Ishikawa (cell line): ENCODE results near the gene PTBP2.
A peak's percentile ranks its signal among the peaks of the same experiment; 100 is the strongest.

Experiments
- CEBPB ChIP-seq: IDR thresholded peaks from 2 replicates; pipeline ENCODE4 v1.6.1; 2012
- CREB1 ChIP-seq: IDR thresholded peaks from 2 replicates; pipeline ENCODE4 v1.6.1; 2012; ENCODE audit warnings: low read depth
- EGR1 ChIP-seq: IDR thresholded peaks from 2 replicates; pipeline ENCODE4 v1.6.1; 2012
- EP300 ChIP-seq: IDR thresholded peaks from 2 replicates; pipeline ENCODE4 v1.6.1; 2012; ENCODE audit warnings: borderline replicate concordance
- FOXM1 ChIP-seq: IDR thresholded peaks from 2 replicates; pipeline ENCODE4 v1.6.1; 2012; ENCODE audit warnings: low read depth, borderline replicate concordance
- NFIC ChIP-seq: IDR thresholded peaks from 2 replicates; pipeline ENCODE4 v1.6.1; 2012
- RAD21 ChIP-seq: IDR thresholded peaks from 2 replicates; pipeline ENCODE4 v1.6.1; 2012; ENCODE audit warnings: low read depth
- TAF1 ChIP-seq: IDR thresholded peaks from 2 replicates; pipeline ENCODE4 v1.6.1; 2012; ENCODE audit warnings: low read depth, mild to moderate bottlenecking
- TCF12 ChIP-seq: IDR thresholded peaks from 2 replicates; pipeline ENCODE4 v1.6.1; 2012; ENCODE audit warnings: low read depth
- TEAD4 ChIP-seq: IDR thresholded peaks from 2 replicates; pipeline ENCODE4 v1.6.1; 2012
- YY1 ChIP-seq: IDR thresholded peaks from 2 replicates; pipeline ENCODE4 v1.6.1; 2012; ENCODE audit warnings: low read depth
- ZBTB7A ChIP-seq: IDR thresholded peaks from 2 replicates; pipeline ENCODE4 v1.6.1; 2012; ENCODE audit warnings: low read depth
- TF ChIP-seq, protein P1 (sequence below): IDR thresholded peaks from 2 replicates; pipeline ENCODE4 v1.6.1; 2012
- TF ChIP-seq, protein P2 (sequence below): IDR thresholded peaks from 2 replicates; pipeline ENCODE4 v1.6.1; 2012; ENCODE audit warnings: low read depth, mild to moderate bottlenecking
- TF ChIP-seq, protein P3 (sequence below): IDR thresholded peaks from 2 replicates; pipeline ENCODE4 v1.6.1; 2012

Gene PTBP2

DNA sequence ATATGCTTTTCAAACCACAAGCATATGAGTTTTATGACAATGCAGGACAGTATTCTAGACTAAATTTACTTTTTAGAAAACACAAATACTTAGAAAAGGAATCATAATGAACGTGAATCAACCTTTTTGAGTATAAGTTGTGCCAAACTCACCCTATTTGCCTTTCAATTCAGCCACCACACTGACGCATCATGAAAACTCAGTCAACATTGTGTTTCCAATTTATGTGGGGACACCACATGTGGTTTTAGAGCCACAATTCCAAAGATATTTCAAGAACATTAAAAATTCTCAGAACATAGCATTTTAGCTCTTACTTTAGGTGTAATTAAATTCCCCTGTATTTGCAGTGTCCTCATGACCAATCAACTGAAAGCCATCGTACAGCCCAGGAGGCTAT lies 118.8 kb downstream of the PTBP2 start:
- TF ChIP-seq, protein P1, sequence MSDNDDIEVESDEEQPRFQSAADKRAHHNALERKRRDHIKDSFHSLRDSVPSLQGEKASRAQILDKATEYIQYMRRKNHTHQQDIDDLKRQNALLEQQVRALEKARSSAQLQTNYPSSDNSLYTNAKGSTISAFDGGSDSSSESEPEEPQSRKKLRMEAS: no peak
- no peak for TF ChIP-seq TCF12
- no peak for TF ChIP-seq EP300
- no peak for TF ChIP-seq NFIC
- TF ChIP-seq YY1: no peak
- TF ChIP-seq, protein P2, sequence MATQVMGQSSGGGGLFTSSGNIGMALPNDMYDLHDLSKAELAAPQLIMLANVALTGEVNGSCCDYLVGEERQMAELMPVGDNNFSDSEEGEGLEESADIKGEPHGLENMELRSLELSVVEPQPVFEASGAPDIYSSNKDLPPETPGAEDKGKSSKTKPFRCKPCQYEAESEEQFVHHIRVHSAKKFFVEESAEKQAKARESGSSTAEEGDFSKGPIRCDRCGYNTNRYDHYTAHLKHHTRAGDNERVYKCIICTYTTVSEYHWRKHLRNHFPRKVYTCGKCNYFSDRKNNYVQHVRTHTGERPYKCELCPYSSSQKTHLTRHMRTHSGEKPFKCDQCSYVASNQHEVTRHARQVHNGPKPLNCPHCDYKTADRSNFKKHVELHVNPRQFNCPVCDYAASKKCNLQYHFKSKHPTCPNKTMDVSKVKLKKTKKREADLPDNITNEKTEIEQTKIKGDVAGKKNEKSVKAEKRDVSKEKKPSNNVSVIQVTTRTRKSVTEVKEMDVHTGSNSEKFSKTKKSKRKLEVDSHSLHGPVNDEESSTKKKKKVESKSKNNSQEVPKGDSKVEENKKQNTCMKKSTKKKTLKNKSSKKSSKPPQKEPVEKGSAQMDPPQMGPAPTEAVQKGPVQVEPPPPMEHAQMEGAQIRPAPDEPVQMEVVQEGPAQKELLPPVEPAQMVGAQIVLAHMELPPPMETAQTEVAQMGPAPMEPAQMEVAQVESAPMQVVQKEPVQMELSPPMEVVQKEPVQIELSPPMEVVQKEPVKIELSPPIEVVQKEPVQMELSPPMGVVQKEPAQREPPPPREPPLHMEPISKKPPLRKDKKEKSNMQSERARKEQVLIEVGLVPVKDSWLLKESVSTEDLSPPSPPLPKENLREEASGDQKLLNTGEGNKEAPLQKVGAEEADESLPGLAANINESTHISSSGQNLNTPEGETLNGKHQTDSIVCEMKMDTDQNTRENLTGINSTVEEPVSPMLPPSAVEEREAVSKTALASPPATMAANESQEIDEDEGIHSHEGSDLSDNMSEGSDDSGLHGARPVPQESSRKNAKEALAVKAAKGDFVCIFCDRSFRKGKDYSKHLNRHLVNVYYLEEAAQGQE: no peak
- no peak for TF ChIP-seq FOXM1
- no peak for TF ChIP-seq CEBPB

- TF ChIP-seq RAD21 (peak; percentile 26), ZBTB7A (no peak)
These were observed 120.6 kb downstream of the PTBP2 start for GRCh38 chr1:96842215-96842614.

DNA sequence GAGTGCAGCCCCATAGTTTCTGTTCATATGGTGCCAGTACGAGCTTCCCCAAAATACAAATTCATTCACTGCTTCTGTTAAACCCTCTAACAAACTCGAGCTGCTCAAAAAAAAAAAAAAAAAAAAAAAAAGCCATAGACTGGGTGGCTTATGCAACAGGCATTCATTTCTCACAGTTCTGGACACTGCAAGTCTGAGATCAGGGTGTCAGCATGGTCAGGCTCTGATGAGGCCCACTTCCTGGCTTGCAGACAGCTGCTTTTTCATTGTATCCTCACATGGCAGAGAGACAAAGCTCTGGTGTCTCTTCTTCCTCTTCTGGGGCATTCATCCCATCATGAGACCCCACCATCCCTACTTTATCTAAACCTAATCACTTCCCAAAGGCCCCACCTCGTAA lies 121.6 kb downstream of the PTBP2 start:
- TF ChIP-seq RAD21 (no peak), CREB1 (no peak), TEAD4 (no peak), FOXM1 (no peak), ZBTB7A (no peak), CEBPB (no peak), YY1 (no peak), EP300 (no peak), NFIC (no peak)
- TF ChIP-seq, protein P3, sequence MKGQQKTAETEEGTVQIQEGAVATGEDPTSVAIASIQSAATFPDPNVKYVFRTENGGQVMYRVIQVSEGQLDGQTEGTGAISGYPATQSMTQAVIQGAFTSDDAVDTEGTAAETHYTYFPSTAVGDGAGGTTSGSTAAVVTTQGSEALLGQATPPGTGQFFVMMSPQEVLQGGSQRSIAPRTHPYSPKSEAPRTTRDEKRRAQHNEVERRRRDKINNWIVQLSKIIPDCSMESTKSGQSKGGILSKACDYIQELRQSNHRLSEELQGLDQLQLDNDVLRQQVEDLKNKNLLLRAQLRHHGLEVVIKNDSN: no peak
- TF ChIP-seq, protein P1: no peak

- no peak for TF ChIP-seq TEAD4
- no peak for TF ChIP-seq EP300
- TF ChIP-seq, protein P1: no peak
- no peak for TF ChIP-seq TCF12
- TF ChIP-seq, protein P3: no peak
- TF ChIP-seq RAD21: no peak
- TF ChIP-seq EGR1: no peak
- TF ChIP-seq, protein P2: no peak
- no peak for TF ChIP-seq YY1
These were observed 122.0 kb downstream of the PTBP2 start for GRCh38 chr1:96843601-96844000.

DNA sequence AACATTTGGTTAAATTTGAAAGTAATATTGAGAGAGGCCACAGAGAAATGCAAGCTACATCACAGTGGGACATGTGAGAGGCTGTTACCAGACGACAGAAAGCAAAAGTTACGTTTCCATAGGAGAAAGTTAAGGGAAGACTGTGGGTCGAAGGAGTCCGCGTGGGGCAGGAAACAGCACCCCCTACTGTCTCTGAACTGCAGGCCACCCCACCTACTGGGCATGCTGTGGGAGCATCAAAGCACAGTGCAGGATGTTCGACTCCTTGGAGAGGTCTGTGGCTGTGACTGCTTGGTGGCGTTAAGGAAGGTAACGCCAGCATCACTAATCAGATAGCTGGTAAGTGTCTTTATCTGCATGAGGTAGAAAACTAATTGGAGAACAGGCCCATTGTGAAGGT lies 123.9 kb downstream of the PTBP2 start:
- TF ChIP-seq TAF1 (no peak), RAD21 (peak; percentile 61)

GRCh38 chr1:96861836-96862235 lies 140.3 kb downstream of the PTBP2 start:
- TF ChIP-seq EGR1: no peak
- TF ChIP-seq NFIC: no peak
- TF ChIP-seq TAF1: no peak
- no peak for TF ChIP-seq RAD21
- TF ChIP-seq, protein P1: no peak
- no peak for TF ChIP-seq CEBPB
- no peak for TF ChIP-seq CREB1
- no peak for TF ChIP-seq ZBTB7A
- no peak for TF ChIP-seq TCF12
- no peak for TF ChIP-seq EP300
- TF ChIP-seq YY1: no peak
- TF ChIP-seq, protein P3: no peak
- no peak for TF ChIP-seq TEAD4
- TF ChIP-seq, protein P2: no peak
- TF ChIP-seq FOXM1: no peak
